Liver (tissue), 9 donors: ENCODE measurements around the gene ZMYND12. TPM values are rescaled to one million over a fixed set of nuclear protein-coding genes. Genes with fewer than 3 reads are reported as not detected.

Source experiments
- DNase-seq: peaks from one replicate; pipeline ENCODE4 v3.0.0-alpha.2; 2017; ENCODE audit warnings: low spot score
- H3K27ac ChIP-seq, 2 donors: one replicate each; pipeline ENCODE4 v1.7.0; 2013; ENCODE audit warnings: inconsistent platforms in 2 of 2, low read length in 2 of 2, control low read depth in 1 of 2, low read depth in 1 of 2, mild to moderate bottlenecking in 1 of 2
- H3K27me3 ChIP-seq, 4 donors: one replicate each; pipeline versions ENCODE4 v1.6.1 to v1.7.0; 2013; ENCODE audit warnings: low read length in 3 of 4, inconsistent platforms in 1 of 4, mild to moderate bottlenecking in 1 of 4, moderate library complexity in 1 of 4; ENCODE audit not compliant: control insufficient read depth in 4 of 4, insufficient read depth in 4 of 4
- H3K36me3 ChIP-seq, 4 donors: one replicate each; pipeline versions ENCODE4 v1.6.1 to v1.7.0; 2013; ENCODE audit warnings: low read length in 3 of 4, mild to moderate bottlenecking in 3 of 4, low read depth in 1 of 4, moderate library complexity in 1 of 4; ENCODE audit not compliant: control insufficient read depth in 4 of 4, insufficient read depth in 3 of 4
- H3K4me1 ChIP-seq, 4 donors: one replicate each; pipeline versions ENCODE4 v1.6.1 to v1.7.0; 2013; ENCODE audit warnings: low read length in 3 of 4, mild to moderate bottlenecking in 3 of 4, moderate library complexity in 1 of 4; ENCODE audit not compliant: control insufficient read depth in 4 of 4, insufficient read depth in 4 of 4
- H3K4me3 ChIP-seq, 3 donors: one replicate each; pipeline versions ENCODE4 v1.6.1 to v1.7.0; 2013; ENCODE audit warnings: low read length in 3 of 3, control low read depth in 1 of 3, low read depth in 1 of 3, mild to moderate bottlenecking in 1 of 3
- H3K9ac ChIP-seq, 2 donors: one replicate each; pipeline ENCODE4 v1.7.0; 2013; ENCODE audit warnings: low read length in 2 of 2, mild to moderate bottlenecking in 2 of 2, moderate library complexity in 2 of 2, control low read depth in 1 of 2, low read depth in 1 of 2
- H3K9me3 ChIP-seq, 4 donors: one replicate each; pipeline versions ENCODE4 v1.6.1 to v1.7.0; 2013; ENCODE audit warnings: low read length in 3 of 4; ENCODE audit not compliant: control insufficient read depth in 4 of 4
- FOXA2 ChIP-seq: IDR thresholded peaks from 2 replicates; pipeline ENCODE4 v1.6.1; 2016; ENCODE audit warnings: antibody characterized with exemption
- GABPA ChIP-seq, 2 donors: IDR thresholded peaks in 1 of 2; conservative IDR thresholded peaks in 1 of 2; 2 replicates each; pipeline ENCODE4 v1.6.1; 2016; ENCODE audit warnings: antibody characterized with exemption in 2 of 2, mild to moderate bottlenecking in 1 of 2, moderate library complexity in 1 of 2
- HNF4A ChIP-seq, 2 donors: conservative IDR thresholded peaks; 2 replicates each; pipeline ENCODE4 v1.6.1; 2016; ENCODE audit warnings: antibody characterized with exemption in 2 of 2, mild to moderate bottlenecking in 2 of 2
- NR2F2 ChIP-seq: IDR thresholded peaks from 2 replicates; pipeline ENCODE4 v1.6.1; 2016; ENCODE audit warnings: antibody characterized with exemption
- RAD21 ChIP-seq, 2 donors: IDR thresholded peaks; 2 replicates each; pipeline ENCODE4 v1.6.1; 2016; ENCODE audit warnings: antibody characterized with exemption in 2 of 2, mild to moderate bottlenecking in 2 of 2
- RXRA ChIP-seq, 2 donors: IDR thresholded peaks; 2 replicates each; pipeline ENCODE4 v1.6.1; 2017 to 2018; ENCODE audit warnings: antibody characterized with exemption in 2 of 2, mild to moderate bottlenecking in 1 of 2
- SP1 ChIP-seq: IDR thresholded peaks from 2 replicates; pipeline ENCODE4 v1.6.1; 2018; ENCODE audit warnings: antibody characterized with exemption, mild to moderate bottlenecking
- TAF1 ChIP-seq: conservative IDR thresholded peaks from 2 replicates; pipeline ENCODE4 v1.6.1; 2016; ENCODE audit warnings: antibody characterized with exemption, mild to moderate bottlenecking
- YY1 ChIP-seq: IDR thresholded peaks from 2 replicates; pipeline ENCODE4 v1.6.1; 2016; ENCODE audit warnings: antibody characterized with exemption, mild to moderate bottlenecking
- WGBS: extraction: QIAGEN DNeasy Blood & Tissue Kit; methylation state at CpG from one replicate; pipeline ENCODE4 v1.1.7; 2013; 5-methylcytosine and 5-hydroxymethylcytosine counted together
- polyA plus RNA-seq, 2 donors: library from polyadenylated mRNA; stranded (reverse) in 1 of 2; unstranded in 1 of 2; fragments of 200-250 nt in 1 of 2; fragments of >200 nt in 1 of 2; fragmentation: Nextera tagmentation in 1 of 2; extraction: Ambion mirVana in 1 of 2; gene quantifications; one replicate each; pipeline versions ENCODE4 v1.2.1 to v1.2.3, GENCODE V29; 2013 to 2015
- total RNA-seq, 2 donors: library from RNA; depleted of rRNA; stranded (reverse); fragments of >200 nt; gene quantifications; one replicate each; pipeline ENCODE4 v1.2.3, GENCODE V29; 2014
- TF ChIP-seq, protein P1 (sequence below): IDR thresholded peaks from 2 replicates; pipeline ENCODE4 v1.6.1; 2016; ENCODE audit warnings: antibody characterized with exemption
- TF ChIP-seq, protein P2 (sequence below): IDR thresholded peaks from 2 replicates; pipeline ENCODE4 v1.6.1; 2016; ENCODE audit warnings: antibody characterized with exemption
- donor health status: healthy.
- donor health status: healthy.
- donor health status: healthy.
- donor health status: healthy.
- donor health status: healthy.

The ZMYND12 gene
- total and polyA plus RNA-seq, 4 donors, result 1.3 to 3.0 (median 2.0) TPM

DNA sequence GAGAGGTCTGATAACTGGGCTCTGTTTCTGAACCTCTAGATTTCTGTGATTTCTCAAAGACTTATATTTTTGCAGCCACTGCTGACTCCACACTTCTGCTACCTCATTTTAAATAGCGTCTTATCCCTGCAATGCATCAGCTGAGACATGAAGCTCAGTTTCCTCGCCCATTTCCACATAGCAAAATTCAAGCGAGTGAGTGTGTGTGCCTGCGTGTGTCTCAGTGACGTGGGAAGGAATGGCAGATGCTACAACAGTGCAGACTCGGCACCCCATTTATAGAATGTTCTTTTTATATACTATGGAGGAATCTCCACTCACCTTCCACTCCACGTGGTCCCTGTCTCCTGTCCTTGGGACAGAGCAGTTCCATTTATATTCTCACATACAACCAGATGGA lies 35.7 kb downstream of the ZMYND12 start:
- no peaks in the 10 kb centered on the region for H3K36me3 ChIP-seq
- peaks cover 0 to 17% (median 13%) of the 10 kb centered on the region in 4 donors for H3K4me1 ChIP-seq
- TF ChIP-seq, protein P1, sequence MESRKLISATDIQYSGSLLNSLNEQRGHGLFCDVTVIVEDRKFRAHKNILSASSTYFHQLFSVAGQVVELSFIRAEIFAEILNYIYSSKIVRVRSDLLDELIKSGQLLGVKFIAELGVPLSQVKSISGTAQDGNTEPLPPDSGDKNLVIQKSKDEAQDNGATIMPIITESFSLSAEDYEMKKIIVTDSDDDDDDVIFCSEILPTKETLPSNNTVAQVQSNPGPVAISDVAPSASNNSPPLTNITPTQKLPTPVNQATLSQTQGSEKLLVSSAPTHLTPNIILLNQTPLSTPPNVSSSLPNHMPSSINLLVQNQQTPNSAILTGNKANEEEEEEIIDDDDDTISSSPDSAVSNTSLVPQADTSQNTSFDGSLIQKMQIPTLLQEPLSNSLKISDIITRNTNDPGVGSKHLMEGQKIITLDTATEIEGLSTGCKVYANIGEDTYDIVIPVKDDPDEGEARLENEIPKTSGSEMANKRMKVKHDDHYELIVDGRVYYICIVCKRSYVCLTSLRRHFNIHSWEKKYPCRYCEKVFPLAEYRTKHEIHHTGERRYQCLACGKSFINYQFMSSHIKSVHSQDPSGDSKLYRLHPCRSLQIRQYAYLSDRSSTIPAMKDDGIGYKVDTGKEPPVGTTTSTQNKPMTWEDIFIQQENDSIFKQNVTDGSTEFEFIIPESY, result no peak
- TF ChIP-seq YY1 (no peak), FOXA2 (no peak), HNF4A (conservative IDR thresholded peaks at IDR 0.05) (no peak)
- DNase-seq, result no peak
- H3K27ac ChIP-seq, result no peak overlapping the region
- WGBS, result 91% methylated on average over 7 of the region's 7 CpGs
- H3K9me3 ChIP-seq, result no peaks in the 10 kb centered on the region
- H3K9ac ChIP-seq, result no peak overlapping the region
- no peaks in the 10 kb centered on the region for H3K27me3 ChIP-seq
- H3K4me3 ChIP-seq, result no peak overlapping the region

DNA sequence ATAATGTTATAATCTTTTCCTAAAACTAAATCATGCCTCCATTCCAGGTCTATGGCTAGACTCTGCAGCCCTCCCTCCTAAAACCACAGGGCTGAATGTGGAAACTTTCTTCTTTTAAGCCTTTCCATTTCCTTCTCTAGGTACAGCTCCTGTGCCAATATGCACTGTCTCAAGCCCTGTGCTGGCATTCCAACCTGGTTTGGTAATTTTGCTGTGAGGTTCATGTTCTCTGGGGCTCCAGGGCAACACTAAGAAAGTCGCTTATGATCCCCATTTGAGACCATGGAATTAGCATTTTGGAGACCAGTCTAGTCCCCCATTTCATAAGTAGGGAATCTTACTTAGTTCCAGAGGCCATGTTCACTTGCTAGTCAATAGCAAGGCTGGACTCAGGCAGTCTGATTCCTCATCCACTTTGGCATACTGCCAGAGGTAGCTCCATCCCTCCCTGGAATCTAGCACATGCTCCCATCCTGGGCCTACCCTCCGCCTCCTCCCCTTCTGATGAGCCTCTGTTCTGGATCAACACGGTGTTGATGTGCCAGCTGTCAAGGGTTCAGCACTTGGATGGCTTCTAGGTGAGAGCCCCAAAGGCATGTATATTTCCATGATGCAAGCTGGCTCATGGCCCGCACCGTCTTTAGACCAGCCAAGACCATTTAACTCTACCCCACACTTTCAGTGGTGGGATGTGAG lies 36.5 kb downstream of the ZMYND12 start:
- Histone ChIP-seq H3K36me3 (no peaks in the 10 kb centered on the region), H3K9me3 (no peaks in the 10 kb centered on the region), H3K27me3 (no peaks in the 10 kb centered on the region), H3K4me1 (peaks cover 0 to 17% (median 13%) of the 10 kb centered on the region in 4 donors), H3K4me3 (no peak overlapping the region), H3K9ac (no peak overlapping the region), H3K27ac (no peak overlapping the region)
- DNase-seq, result no peak
- WGBS, result 89% methylated on average over 5 of the region's 5 CpGs
- TF ChIP-seq, protein P1, result no peak
- TF ChIP-seq RXRA (IDR thresholded peaks at IDR 0.05) (no peak), GABPA (IDR thresholded peaks at IDR 0.05 in 1 of 2, conservative IDR thresholded peaks at IDR 0.05 in 1 of 2) (no peak), NR2F2 (no peak), RAD21 (IDR thresholded peaks at IDR 0.05) (no peak), SP1 (no peak)

DNA sequence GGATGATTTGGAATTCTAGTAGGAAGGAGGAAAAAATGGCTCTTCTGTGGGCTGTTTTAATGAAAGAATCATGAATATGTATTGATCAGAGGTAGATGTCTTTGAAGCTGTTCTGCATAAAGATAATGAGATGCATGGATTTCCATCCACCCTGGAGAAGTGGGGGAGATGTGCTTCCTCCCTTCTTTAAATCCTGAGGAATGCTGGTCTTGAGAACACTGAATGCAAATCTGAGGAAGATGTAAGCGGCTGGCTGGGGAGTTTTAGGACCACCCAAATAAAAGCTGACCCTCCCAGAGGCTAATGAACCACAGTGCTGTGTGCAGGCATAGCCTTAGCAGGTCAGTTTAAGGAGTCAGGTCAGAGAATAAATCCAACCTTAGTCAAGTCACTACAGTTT lies 37.3 kb downstream of the ZMYND12 start:
- WGBS, result 96% methylated on average over 1 of the region's 1 CpG
- Histone ChIP-seq H3K9me3 (no peaks in the 10 kb centered on the region), H3K4me3 (no peak overlapping the region), H3K27ac (no peak overlapping the region), H3K9ac (no peak overlapping the region), H3K36me3 (no peaks in the 10 kb centered on the region), H3K27me3 (no peaks in the 10 kb centered on the region), H3K4me1 (peaks cover 0 to 17% (median 13%) of the 10 kb centered on the region in 4 donors)
- TF ChIP-seq NR2F2, result no peak
- TF ChIP-seq, protein P2, sequence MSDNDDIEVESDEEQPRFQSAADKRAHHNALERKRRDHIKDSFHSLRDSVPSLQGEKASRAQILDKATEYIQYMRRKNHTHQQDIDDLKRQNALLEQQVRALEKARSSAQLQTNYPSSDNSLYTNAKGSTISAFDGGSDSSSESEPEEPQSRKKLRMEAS, result no peak
- no peak for TF ChIP-seq TAF1
- no peak for DNase-seq
